Activated CD8-positive, alpha-beta memory T cell treated with anti-CD3 and anti-CD28 coated beads for 48 hours (primary cell): ENCODE data around the gene CIAPIN1.
"Not testable (repeated sequence)": the region's sequence is repeated elsewhere in the genome, so short reads cannot be mapped to it uniquely, and the experiment has no call there.

Experiments
- DNase-seq, 3 experiments: peaks; one replicate each; pipeline ENCODE4 v3.0.0-alpha.2; 2020; ENCODE audit warnings: low read depth in 2 of 3, low spot score in 2 of 3

Gene CIAPIN1

GRCh38 chr16:57407521-57408353, 39.4 kb downstream of the CIAPIN1 start:
- DNase-seq, result no peak

DNA sequence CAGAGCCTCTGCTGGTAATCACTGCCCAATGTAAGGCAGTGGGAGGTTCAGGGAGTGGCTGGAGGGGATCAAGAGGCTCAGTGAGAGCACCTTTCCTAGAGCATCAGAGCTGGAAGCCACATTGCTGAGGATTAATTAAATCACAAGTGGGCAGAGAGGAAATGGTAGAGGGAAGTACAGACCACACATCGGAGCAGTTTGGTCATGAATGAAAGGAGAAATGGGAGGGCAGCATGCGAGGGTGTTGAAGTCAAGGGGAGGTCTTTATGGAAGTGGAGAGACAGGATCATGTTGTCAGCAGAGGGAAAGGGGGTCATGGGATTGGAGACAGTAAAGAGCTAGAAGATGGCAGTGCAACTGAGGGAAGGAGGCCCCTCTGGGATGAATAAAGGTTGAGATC, 40.3 kb downstream of the CIAPIN1 start:
- no peak for DNase-seq

DNA sequence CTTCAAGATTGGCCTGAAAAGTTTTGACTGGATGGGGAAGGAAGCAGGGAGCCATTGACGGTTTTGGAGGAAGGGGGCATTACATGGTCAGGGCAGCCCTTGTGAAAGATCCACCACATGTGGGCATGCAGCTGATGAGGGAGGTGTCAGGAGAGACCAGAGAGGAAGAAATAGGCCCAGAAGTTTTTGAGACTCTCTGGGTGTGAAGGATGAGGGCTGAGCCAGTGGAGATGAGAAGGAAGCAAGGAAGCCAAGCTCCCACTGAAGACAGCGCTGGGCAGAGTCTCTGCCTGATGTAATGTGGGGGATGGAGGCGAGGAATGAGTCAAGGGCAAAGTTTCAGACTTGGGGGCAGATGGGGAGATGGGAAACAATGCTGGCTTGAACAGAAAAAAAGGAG, 42.1 kb downstream of the CIAPIN1 start:
- DNase-seq, result no peak

DNA sequence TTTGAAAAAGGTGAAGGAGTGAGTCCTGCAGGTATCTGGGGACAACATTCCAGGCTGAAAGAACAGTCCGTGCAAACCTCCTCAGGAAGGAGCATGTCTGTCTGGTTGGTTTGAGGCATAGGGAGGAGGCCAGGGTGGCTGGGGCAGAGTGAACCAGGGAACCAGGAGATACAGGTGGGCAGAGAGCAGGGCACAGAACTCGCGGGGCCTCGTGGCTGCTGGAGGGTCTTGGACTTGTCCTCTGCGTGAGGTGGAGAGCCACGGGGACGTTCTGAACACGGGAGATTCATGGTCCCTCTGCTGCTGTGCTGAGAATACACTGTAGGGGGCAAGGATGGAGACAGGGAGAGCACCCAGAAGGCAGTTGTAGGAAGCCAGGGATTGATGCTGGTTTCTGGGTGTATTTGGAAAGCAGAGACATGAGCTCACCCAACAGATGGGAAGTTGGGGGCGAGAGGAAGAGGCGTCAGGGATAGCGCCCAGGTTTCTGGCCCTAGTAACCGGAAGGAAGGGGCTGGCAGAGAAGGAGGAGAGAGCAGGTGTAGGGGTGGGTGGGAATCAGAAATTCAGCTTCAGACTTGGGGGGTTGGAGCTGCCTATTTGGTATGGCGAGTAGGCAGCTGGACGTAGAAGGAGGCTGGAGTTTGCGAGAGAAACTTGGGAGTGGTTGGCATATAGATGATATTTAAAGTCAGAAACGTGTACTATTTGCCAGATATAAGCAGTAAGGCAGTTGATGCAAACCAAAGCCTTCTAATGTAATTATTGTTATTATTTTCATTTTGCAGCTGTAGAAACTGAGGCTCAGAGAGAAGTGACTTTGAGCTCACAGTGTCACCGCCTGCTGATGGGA, 43.0 kb downstream of the CIAPIN1 start, which contains the start of gene CCL17:
Gene CCL17 (plus strand): TSS at position 803 of the 853 bp plus-strand sequence. CDS start 9,166 bp downstream, outside the sequence.
- no peak for DNase-seq

- DNase-seq, result no peak
Observed at GRCh38 chr16:57401943-57402640, 45.1 kb downstream of the CIAPIN1 start.

- DNase-seq, result not testable (repeated sequence)
Observed at GRCh38 chr16:57397493-57397892, 49.7 kb downstream of the CIAPIN1 start.

DNA sequence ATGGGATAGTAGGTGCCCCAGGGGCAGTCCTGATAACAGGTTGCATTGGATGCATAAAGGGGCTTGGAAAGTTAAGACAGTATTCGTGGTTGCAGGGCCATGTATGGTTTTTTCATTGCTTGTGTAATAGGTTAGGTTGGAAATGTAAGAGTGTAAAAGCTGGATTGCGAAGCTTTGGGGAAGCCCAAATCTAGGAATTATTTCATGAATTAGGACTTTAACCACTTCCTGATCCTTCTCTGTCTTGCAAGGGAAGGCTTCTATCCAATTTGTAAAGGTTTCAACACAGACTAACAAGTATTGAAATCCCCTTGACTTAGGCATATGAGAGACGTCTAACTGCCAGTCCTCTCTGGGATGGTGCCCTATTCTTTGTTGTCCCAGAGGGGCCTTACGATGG, 50.4 kb downstream of the CIAPIN1 start:
- no peak for DNase-seq

GRCh38 chr16:57395026-57395425, 52.2 kb downstream of the CIAPIN1 start:
- DNase-seq, result no peak

DNA sequence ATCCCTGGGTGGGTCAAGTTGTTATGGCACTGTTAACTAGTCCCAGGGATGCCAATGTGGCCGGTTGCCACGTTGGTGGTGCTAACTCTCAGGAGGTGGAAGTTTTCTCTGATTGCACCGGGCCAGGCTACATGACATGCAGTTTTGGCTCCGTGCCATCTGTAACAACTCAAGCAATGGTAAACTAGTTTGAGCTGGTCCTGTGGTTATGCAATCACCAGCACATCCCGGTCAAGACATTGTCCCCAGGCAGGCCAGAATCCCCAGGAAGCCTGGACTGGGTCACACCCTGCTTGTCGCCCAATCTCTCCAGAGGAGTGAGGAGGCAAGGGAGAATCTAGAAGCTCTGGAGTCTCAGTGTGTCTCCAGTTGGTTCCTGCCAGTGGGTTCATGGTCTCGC, 52.7 kb downstream of the CIAPIN1 start:
- DNase-seq, result no peak

DNA sequence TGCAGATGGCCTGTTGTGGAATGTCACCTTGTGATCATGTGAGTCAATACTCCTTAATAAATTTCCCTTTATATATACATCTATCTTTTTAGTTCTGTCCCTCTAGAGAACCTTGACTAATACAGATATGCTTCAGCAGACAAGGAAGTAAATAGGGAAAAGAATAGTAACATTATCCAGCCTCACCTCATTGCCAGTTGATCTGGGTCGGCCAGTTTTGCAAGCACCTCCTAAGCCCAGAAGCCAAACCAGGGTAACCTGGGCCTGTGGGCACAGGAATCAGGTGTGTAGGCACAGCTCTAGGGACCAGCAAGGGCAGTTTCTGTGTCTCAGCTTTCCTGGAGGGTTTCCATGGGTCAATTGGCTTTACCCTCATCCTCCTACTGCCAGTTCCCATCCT, 54.5 kb downstream of the CIAPIN1 start:
- DNase-seq, result no peak

GRCh38 chr16:57391708-57392107, 55.5 kb downstream of the CIAPIN1 start:
- no peak for DNase-seq

GRCh38 chr16:57391300-57391699, 55.9 kb downstream of the CIAPIN1 start:
- no peak for DNase-seq

DNA sequence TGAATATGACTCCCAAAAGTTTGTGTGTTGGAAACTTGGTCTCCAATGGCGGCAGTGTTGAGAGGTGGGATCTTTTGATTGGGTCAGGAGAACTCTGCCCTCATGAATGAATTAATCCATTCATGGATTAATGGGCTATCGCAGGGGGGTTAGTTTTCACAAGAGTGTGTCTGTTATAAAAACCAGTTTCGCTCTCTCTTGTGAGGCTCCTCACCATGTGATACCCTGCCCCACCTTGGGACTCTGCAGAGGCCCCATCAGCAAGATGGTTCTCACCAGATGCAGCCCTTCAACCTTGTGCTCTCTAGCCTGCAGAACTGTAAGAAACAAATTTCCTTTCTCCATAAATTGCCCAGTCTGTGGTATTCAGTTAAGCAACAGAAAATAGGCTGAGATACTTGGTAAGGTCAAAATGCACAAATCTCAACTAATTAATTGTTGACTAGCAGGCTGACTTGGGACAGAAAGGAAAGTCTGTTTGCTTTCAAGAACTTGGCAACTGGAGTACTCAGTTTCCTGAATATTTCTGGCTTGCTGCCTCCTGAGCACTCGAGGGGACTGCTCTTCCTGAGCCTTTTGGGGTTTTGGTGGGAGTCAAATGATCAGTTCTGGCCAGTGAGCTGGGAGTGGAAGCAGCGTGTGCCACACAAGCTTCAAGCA, 56.4 kb downstream of the CIAPIN1 start:
- DNase-seq, result no peak

DNA sequence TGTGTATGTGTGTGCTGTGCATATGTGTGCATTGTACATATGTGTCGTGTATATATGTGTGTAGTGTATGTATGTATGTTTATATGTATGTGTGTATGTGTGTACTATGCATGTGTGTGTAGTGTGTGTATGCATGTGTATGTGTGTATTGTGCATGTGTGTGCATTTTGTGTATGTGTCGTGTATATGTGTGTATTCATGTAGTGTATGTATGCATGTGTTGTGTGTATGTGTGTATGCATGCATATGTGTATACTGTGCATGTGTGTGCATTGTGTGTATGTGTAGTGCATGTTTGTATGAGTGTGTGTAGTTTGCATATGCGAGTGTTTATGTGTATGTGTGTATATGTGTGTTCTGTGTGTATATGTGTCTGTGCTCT, 58.1 kb downstream of the CIAPIN1 start:
- DNase-seq, result no peak

- no peak for DNase-seq
Observed at GRCh38 chr16:57388359-57389086, 58.7 kb downstream of the CIAPIN1 start.

- DNase-seq, result no peak
Observed at GRCh38 chr16:57387598-57388354, 59.4 kb downstream of the CIAPIN1 start.

GRCh38 chr16:57386381-57386951, 60.7 kb downstream of the CIAPIN1 start:
- no peak for DNase-seq

GRCh38 chr16:57385083-57385482, 62.1 kb downstream of the CIAPIN1 start:
- no peak for DNase-seq
